Prostate gland (tissue), 2 donors: Measurements from ENCODE around the gene GIT2.

Experiments
- POLR2A ChIP-seq: fragments of 450-650 bp; IDR thresholded peaks from one replicate; pipeline ENCODE4 v1.6.1; 2016; ENCODE audit warnings: antibody characterized with exemption, mild to moderate bottlenecking
- POLR2AphosphoS5 ChIP-seq: sonication (generic); formaldehyde crosslinking; IDR thresholded peaks from one replicate; pipeline ENCODE4 v1.6.1; 2017; ENCODE audit warnings: antibody characterized with exemption
- TF ChIP-seq, protein P1 (sequence below), 4 experiments: fragments of 200-600 bp in 2 of 4; fragments of 450-650 bp in 2 of 4; sonication (generic) in 2 of 4; IDR thresholded peaks; 1 replicate in 3 of 4; 2 replicates in 1 of 4; pipeline ENCODE4 v1.5.1; 2016 to 2019; ENCODE audit warnings: antibody characterized with exemption in 4 of 4, mild to moderate bottlenecking in 2 of 4, moderate library complexity in 2 of 4

DNA sequence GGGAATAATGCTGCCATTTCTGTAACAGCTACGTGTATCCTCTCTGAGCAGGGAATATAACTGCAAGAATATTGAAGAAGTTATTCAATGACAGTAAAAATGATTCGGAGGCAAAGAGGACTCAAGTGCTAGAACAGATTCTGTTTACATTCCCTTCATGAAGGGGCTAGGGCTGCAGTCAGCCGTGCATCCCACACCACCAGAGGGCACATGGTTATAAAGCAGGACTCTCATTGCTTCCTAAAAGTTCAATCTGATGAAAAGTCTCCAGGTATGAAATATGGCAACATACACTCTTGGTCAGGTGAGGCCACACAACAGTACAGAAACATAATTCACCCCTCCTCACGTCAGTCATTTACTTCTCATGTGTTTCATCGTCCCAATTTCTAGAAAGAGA lies 62.1 kb downstream of the GIT2 start:
- no peak for TF ChIP-seq POLR2A
- TF ChIP-seq, protein P1, sequence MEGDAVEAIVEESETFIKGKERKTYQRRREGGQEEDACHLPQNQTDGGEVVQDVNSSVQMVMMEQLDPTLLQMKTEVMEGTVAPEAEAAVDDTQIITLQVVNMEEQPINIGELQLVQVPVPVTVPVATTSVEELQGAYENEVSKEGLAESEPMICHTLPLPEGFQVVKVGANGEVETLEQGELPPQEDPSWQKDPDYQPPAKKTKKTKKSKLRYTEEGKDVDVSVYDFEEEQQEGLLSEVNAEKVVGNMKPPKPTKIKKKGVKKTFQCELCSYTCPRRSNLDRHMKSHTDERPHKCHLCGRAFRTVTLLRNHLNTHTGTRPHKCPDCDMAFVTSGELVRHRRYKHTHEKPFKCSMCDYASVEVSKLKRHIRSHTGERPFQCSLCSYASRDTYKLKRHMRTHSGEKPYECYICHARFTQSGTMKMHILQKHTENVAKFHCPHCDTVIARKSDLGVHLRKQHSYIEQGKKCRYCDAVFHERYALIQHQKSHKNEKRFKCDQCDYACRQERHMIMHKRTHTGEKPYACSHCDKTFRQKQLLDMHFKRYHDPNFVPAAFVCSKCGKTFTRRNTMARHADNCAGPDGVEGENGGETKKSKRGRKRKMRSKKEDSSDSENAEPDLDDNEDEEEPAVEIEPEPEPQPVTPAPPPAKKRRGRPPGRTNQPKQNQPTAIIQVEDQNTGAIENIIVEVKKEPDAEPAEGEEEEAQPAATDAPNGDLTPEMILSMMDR (IDR thresholded peaks at IDR 0.05), result peak in 1 of 4 experiments; percentile 17
- no peak for TF ChIP-seq POLR2AphosphoS5
